Measurements from ENCODE around the gene ARMC8. TPM values are rescaled to one million over a fixed set of nuclear protein-coding genes. Genes with fewer than 3 reads are reported as not detected.

ARMC8 gene
- total RNA-seq, 2 experiments from 2014 or later: 37.7 to 39.6 TPM

DNA sequence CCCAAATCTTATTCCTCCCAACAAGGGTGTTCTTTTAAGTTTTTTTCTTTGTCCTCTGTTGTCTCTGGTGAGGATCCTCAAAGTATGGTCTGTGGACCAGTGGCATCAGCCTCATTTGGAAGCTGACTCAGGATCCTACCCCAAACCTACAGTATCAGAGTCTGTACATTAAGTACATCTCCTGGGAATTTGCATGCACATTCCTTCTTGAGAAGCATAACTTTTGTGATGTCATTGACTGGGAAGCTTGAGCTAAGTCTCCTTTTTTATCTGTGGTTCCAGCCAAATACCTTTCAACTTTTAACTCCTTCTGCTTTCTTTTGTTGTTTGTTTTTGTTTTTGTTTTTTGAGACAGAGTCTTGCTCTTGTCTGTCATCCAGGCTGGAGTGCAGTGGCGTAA is 40.5 kb downstream of the ARMC8 start:
- intact Hi-C loops (cut with micrococcal nuclease): no loop called here
- Mint-ChIP-seq H3K27ac (no peak overlapping the region), H3K4me1 (ENCODE audit: low read depth) (peaks cover 18% of the 10 kb centered on the region), H3K36me3 (peaks cover 44% of the 10 kb centered on the region), H3K9me3 (no peaks in the 10 kb centered on the region), H3K27me3 (no peaks in the 10 kb centered on the region), H3K4me3 (no peak overlapping the region)
- ChIA-PET CTCF (no interaction called here), POLR2A (no interaction called here)
- DNase-seq: no peak

DNA sequence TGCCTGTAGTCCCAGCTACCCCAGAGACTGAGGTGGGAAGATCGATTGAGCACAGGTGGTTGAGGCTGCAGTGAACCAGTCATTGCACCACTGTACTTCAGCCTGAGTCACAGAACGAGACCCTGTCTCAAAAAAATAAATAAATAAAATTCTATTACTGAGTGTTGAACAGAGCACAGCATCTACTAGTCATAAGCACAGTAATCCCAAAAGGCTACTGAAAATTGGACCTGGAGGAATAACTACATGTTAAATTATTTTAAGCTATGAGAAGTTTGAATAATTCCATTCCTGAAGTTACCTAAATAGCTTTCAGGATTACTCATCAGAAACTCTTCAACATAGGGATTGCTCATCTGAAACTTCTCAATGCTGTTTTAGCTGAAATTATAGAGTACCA is 43.4 kb downstream of the ARMC8 start:
- H3K27me3 Mint-ChIP-seq: no peaks in the 10 kb centered on the region
- no peak overlapping the region for H3K4me3 Mint-ChIP-seq
- CTCF ChIA-PET: interaction anchor here (1.1 kb wide), 2 partner anchors 17 to 51 kb away, joined by 3 to 4 read pairs; no protein-coding TSS in a partner anchor
- intact Hi-C loops (cut with micrococcal nuclease): loop anchor here (5.0 kb wide), 2 partner anchors 97 to 163 kb away; partner anchors contain the start of gene NME9
- no peak for DNase-seq
- peaks cover 36% of the 10 kb centered on the region for H3K36me3 Mint-ChIP-seq
- H3K27ac Mint-ChIP-seq: no peak overlapping the region
- no peaks in the 10 kb centered on the region for H3K9me3 Mint-ChIP-seq
- POLR2A ChIA-PET: interaction anchor here (1.2 to 1.8 kb wide), 2 partner anchors 18 to 43 kb away, joined by 3 to 5 read pairs; partner anchors contain the start of gene ARMC8
- H3K4me1 Mint-ChIP-seq (ENCODE audit: low read depth): peaks cover 26% of the 10 kb centered on the region

DNA sequence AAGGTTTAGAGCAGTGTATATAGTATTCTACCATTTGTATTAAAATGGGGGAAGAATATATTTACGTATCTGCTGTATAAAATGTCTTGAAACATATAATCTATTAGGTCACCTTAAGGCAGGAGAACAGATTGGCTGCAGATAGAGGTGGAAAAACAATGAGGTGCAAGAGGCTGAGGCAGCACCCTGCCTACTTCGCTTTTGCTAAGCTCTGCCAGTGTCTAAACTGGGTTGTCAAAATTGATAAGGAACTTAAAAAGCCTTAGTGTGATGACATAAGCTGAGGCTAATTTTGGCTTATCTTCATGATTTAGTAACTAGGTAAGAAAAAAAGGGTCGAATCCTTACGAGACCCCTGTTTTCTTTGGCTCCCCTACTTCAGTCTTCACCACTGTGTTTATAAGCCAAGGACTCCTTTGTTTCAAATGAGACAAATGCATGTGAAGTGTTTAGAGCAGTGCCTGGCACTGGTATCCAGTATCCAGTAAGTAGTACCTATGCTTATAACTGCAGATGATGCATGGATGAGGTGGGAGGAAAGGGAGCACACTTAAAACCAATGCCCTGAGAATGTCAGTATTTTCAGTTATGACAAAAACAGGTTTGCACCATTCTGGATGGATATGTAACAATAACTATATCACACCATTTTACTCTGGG is 45.7 kb downstream of the ARMC8 start:
- Mint-ChIP-seq H3K4me3 (no peak overlapping the region), H3K27me3 (no peaks in the 10 kb centered on the region), H3K36me3 (peaks cover 35% of the 10 kb centered on the region), H3K4me1 (ENCODE audit: low read depth) (peaks cover 26% of the 10 kb centered on the region), H3K9me3 (no peaks in the 10 kb centered on the region), H3K27ac (no peak overlapping the region)
- POLR2A ChIA-PET: no interaction called here
- intact Hi-C loops (cut with micrococcal nuclease): loop anchor here (5.0 kb wide), 2 partner anchors 94 to 166 kb away; partner anchors contain the start of gene NME9
- no peak for DNase-seq
- CTCF ChIA-PET: no interaction called here

DNA sequence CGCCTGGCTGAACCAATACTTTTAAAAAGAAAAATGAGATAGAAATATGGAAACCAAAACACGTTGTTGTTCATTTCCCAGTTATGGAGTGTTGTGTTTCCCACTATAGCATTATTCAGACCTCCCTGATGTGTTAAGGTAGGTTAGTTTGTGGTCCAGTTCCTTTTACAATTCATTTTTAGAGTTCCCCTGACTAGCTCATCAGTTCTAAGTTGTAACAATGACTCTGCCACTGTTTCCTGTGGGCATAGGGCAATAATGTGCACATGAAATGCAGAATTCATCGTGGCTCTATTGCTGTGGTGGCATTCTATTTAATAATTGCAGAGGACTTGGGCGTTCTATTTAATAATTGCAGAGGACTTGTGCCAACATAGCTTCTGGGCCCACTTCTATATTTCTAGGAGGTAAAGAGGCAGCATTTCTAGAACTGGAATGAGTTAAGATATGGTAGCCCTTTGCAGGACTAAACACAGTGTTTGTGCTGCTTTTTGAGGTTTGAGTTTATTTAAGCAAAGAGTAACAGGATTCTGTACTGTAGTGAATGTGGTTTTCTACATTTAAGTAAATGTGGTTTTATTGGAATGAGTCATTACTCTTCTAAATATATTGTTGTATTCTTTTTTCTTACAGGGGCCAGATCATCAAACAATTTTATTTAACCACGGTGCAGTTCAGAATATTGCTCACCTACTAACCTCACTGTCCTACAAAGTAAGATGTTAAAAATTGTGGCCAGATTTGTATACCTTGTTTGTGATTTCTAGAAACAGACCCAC is 47.5 kb downstream of the ARMC8 start:
- H3K27me3 Mint-ChIP-seq: no peaks in the 10 kb centered on the region
- no peak overlapping the region for H3K4me3 Mint-ChIP-seq
- no peaks in the 10 kb centered on the region for H3K9me3 Mint-ChIP-seq
- H3K27ac Mint-ChIP-seq: peak overlapping the region; percentile 42
- peaks cover 32% of the 10 kb centered on the region for H3K36me3 Mint-ChIP-seq
- peaks cover 21% of the 10 kb centered on the region for H3K4me1 Mint-ChIP-seq (ENCODE audit: low read depth)
- no peak for DNase-seq
- intact Hi-C loops (cut with micrococcal nuclease): loop anchor here (2.0 to 5.0 kb wide), 3 partner anchors 62 to 167 kb away; partner anchors contain the start of gene NME9
- CTCF ChIA-PET: no interaction called here
- POLR2A ChIA-PET: interaction anchor here (0.7 kb wide), 1 partner anchor 111 kb away, joined by 3 read pairs; no protein-coding TSS in a partner anchor

DNA sequence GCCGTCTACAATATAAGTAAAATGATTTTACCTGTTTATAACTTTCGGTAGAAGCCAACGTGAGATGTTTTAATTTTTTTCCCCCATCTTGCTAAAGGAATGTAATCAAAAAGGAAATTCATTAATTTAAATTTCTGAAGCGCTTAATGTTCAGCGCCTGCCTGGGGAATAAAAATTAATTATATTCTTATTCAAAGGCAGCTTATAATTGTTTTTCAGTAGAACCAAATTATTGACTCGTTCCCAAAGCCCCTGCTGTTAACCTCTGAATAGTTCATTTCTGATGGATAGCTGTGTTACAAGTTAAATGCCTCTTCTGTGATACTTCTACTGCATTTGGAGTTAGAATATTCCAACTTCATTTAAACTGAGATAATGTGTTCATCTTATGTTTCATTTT is 51.6 kb downstream of the ARMC8 start:
- DNase-seq: no peak
- H3K36me3 Mint-ChIP-seq: peaks cover 29% of the 10 kb centered on the region
- no peaks in the 10 kb centered on the region for H3K9me3 Mint-ChIP-seq
- no peaks in the 10 kb centered on the region for H3K27me3 Mint-ChIP-seq
- intact Hi-C loops (cut with micrococcal nuclease): no loop called here
- ChIA-PET CTCF (interaction anchor here (0.6 kb wide), 1 partner anchor 1093 kb away, joined by 3 read pairs; no protein-coding TSS in a partner anchor), POLR2A (no interaction called here)
- no peak overlapping the region for H3K27ac Mint-ChIP-seq
- peaks cover 9% of the 10 kb centered on the region for H3K4me1 Mint-ChIP-seq (ENCODE audit: low read depth)
- H3K4me3 Mint-ChIP-seq: no peak overlapping the region

DNA sequence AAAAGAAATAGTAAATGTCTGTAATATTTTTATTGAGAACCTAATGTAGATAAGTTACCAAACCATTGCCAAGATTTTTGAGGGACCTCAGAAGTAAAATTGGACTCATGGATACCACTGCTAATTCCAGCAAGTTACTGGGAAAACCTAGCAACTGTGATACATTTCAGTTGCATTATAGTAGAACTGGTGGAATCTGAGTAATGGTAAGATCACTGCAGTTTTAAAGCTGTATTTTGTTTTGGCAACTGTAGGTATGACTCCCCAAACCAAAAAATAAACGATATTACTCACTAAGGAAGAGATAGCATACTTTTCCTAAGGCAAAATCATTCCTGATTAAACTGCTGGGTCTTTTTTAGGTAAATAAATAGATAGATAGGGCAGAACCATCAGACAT is 54.0 kb downstream of the ARMC8 start:
- CTCF ChIA-PET: no interaction called here
- Mint-ChIP-seq H3K27me3 (no peaks in the 10 kb centered on the region), H3K36me3 (peaks cover 38% of the 10 kb centered on the region), H3K9me3 (no peaks in the 10 kb centered on the region), H3K4me1 (ENCODE audit: low read depth) (no peaks in the 10 kb centered on the region), H3K4me3 (no peak overlapping the region), H3K27ac (no peak overlapping the region)
- intact Hi-C loops (cut with micrococcal nuclease): no loop called here
- no peak for DNase-seq
- POLR2A ChIA-PET: no interaction called here

DNA sequence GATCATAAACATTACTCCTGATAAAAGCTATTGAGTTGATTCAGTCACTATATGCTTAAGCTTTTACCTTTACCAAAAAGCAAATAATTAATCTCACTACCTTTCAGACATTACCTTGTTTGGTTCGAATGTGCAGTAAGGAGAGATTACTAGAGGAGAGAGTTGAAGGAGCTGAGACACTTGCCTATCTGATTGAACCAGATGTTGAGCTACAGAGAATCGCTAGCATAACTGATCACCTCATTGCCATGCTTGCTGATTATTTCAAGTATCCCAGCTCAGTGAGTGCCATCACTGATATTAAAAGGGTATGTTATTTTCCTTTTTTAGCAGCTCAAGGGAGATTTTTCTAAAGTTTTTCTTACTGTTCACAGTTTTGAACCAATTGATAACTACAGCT is 54.6 kb downstream of the ARMC8 start:
- intact Hi-C loops (cut with micrococcal nuclease): no loop called here
- no peak for DNase-seq
- no peaks in the 10 kb centered on the region for H3K27me3 Mint-ChIP-seq
- H3K36me3 Mint-ChIP-seq: peaks cover 37% of the 10 kb centered on the region
- H3K4me1 Mint-ChIP-seq (ENCODE audit: low read depth): no peaks in the 10 kb centered on the region
- no peaks in the 10 kb centered on the region for H3K9me3 Mint-ChIP-seq
- H3K27ac Mint-ChIP-seq: no peak overlapping the region
- ChIA-PET CTCF (no interaction called here), POLR2A (no interaction called here)
- no peak overlapping the region for H3K4me3 Mint-ChIP-seq

DNA sequence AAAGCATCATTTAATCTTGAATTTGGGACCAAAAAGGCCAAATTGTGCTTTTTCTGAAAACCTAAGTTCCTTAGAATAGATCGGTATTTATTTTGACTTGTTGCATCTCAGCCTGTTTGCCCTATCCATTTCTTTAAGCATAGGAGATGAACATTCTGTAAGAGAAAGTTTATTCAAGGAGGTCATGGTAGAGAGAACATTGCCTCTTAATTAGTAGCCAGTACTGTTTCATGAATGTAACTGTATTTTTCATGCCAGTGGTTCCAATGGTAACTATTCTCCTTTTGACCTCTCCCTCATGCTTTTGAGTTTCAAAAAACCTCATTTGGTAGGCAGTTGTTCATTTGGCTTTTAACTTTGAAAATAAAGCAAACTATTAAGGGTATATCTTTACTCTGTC is 55.4 kb downstream of the ARMC8 start:
- Mint-ChIP-seq H3K27ac (no peak overlapping the region), H3K9me3 (no peaks in the 10 kb centered on the region), H3K4me3 (no peak overlapping the region), H3K36me3 (peaks cover 33% of the 10 kb centered on the region), H3K4me1 (ENCODE audit: low read depth) (no peaks in the 10 kb centered on the region), H3K27me3 (no peaks in the 10 kb centered on the region)
- intact Hi-C loops (cut with micrococcal nuclease): no loop called here
- ChIA-PET CTCF (no interaction called here), POLR2A (interaction anchor here (0.6 kb wide), 1 partner anchor 611 kb away, joined by 4 read pairs; no protein-coding TSS in a partner anchor)
- DNase-seq: no peak

DNA sequence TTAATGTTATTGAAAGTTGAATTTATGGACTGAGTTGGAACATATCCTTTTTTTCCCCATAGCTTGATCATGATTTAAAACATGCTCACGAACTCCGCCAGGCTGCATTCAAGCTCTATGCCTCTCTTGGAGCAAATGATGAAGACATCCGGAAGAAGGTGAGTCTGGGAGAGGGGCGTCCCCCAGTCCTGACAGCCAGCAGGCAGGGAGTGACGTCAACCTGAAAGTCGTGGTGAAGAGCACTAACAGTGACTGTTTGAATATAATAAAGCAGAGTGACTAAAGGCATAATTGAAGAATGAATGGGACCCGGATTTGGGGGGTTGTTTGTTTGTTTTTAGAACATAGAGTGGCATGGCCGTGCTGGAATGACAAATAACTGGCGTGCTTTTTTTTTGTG is 57.9 kb downstream of the ARMC8 start:
- H3K4me3 Mint-ChIP-seq: no peak overlapping the region
- H3K4me1 Mint-ChIP-seq (ENCODE audit: low read depth): no peaks in the 10 kb centered on the region
- H3K27ac Mint-ChIP-seq: no peak overlapping the region
- H3K27me3 Mint-ChIP-seq: no peaks in the 10 kb centered on the region
- CTCF ChIA-PET: no interaction called here
- H3K36me3 Mint-ChIP-seq: peaks cover 42% of the 10 kb centered on the region
- POLR2A ChIA-PET: no interaction called here
- H3K9me3 Mint-ChIP-seq: no peaks in the 10 kb centered on the region
- intact Hi-C loops (cut with micrococcal nuclease): no loop called here
- DNase-seq: no peak

DNA sequence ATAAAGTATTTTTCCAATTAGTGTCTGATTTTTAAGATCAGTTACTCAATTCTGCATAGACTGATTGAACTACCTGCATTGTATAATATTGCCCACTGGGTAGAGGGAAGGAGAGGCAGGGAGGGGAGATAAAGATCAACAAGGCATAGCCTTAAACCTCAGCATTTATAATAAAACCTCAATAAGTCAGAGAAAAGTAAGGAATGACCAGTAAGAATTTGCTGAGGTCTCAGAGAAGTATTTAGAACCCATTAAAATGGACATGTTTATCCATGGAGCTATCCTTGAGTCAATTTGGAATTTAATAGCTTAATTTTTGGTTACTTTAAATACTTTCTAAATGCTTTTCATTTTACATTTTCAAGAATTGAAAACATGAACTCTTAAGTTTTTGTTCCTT is 62.5 kb downstream of the ARMC8 start:
- Mint-ChIP-seq H3K9me3 (no peaks in the 10 kb centered on the region), H3K36me3 (peaks cover 30% of the 10 kb centered on the region), H3K27ac (no peak overlapping the region), H3K4me3 (no peak overlapping the region), H3K4me1 (ENCODE audit: low read depth) (no peaks in the 10 kb centered on the region), H3K27me3 (no peaks in the 10 kb centered on the region)
- ChIA-PET CTCF (no interaction called here), POLR2A (no interaction called here)
- intact Hi-C loops (cut with micrococcal nuclease): no loop called here
- DNase-seq: no peak

DNA sequence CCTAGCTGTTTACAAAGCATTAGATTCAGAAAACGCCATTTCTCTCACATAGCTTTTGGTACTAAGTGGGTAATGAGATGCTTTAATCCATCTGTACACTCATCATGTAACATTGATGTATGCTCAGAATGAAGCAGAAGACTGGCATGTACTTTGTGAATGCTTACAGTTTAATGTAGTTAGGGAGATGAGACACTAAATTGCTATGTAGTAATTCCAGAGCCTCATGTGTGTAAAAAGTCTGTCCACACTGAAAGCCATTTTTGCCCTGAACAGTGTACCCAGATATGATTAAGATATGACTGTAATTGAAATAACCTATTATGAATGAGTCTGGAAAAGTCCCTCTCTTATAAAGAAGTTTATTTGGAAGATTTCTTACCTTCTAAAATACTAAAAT is 66.5 kb downstream of the ARMC8 start:
- ChIA-PET POLR2A (no interaction called here), CTCF (no interaction called here)
- H3K36me3 Mint-ChIP-seq: peaks cover 12% of the 10 kb centered on the region
- no peak overlapping the region for H3K27ac Mint-ChIP-seq
- DNase-seq: no peak
- H3K4me1 Mint-ChIP-seq (ENCODE audit: low read depth): peaks cover 5% of the 10 kb centered on the region
- intact Hi-C loops (cut with micrococcal nuclease): no loop called here
- no peaks in the 10 kb centered on the region for H3K27me3 Mint-ChIP-seq
- no peaks in the 10 kb centered on the region for H3K9me3 Mint-ChIP-seq
- no peak overlapping the region for H3K4me3 Mint-ChIP-seq

DNA sequence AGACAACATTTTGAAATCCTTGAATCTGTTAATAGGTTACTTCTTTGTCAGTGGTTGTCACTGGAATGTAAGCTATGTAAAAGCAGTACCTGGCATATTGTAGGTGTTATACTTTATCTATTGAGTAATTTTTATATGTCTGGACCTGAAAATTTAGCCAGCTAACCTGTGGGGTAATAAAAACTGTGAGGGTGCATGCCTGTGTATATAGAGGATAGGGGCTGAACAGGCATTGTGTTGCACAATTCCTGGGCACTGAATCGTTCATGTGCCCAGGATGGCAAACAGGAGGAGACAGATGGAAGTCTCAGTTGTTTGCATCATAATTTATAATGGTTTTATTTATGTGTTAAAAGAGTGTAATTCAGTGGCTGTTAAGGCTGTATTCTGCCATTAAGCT is 67.1 kb downstream of the ARMC8 start:
- ChIA-PET CTCF (no interaction called here), POLR2A (no interaction called here)
- no peak overlapping the region for H3K27ac Mint-ChIP-seq
- H3K4me3 Mint-ChIP-seq: no peak overlapping the region
- no peaks in the 10 kb centered on the region for H3K27me3 Mint-ChIP-seq
- H3K36me3 Mint-ChIP-seq: peaks cover 7% of the 10 kb centered on the region
- no peak for DNase-seq
- intact Hi-C loops (cut with micrococcal nuclease): no loop called here
- no peaks in the 10 kb centered on the region for H3K9me3 Mint-ChIP-seq
- peaks cover 5% of the 10 kb centered on the region for H3K4me1 Mint-ChIP-seq (ENCODE audit: low read depth)

DNA sequence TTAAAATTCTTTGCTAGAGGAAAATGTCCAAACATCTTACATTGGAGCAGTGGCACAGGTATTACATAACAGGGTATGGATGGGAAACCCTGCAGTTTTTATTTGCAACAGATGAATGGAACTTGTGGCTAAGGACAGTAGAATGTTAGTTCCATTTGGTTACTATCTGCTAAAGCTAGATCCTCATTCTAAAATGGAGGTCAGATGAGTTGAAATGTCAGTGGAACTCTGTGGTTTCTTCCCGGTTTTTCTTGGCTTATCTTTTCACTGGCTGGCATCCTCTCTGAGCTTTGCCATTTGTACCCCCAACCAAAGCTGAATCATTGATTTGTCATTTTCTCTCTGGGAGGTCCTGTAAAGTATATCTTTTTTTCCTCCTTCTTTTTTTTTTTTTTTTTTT is 68.9 kb downstream of the ARMC8 start:
- no peak overlapping the region for H3K27ac Mint-ChIP-seq
- peaks cover 5% of the 10 kb centered on the region for H3K4me1 Mint-ChIP-seq (ENCODE audit: low read depth)
- H3K36me3 Mint-ChIP-seq: peaks cover 7% of the 10 kb centered on the region
- no peak for DNase-seq
- no peak overlapping the region for H3K4me3 Mint-ChIP-seq
- H3K27me3 Mint-ChIP-seq: no peaks in the 10 kb centered on the region
- ChIA-PET POLR2A (no interaction called here), CTCF (interaction anchor here (1.2 kb wide), 1 partner anchor 9 kb away, joined by 3 read pairs; no protein-coding TSS in a partner anchor)
- intact Hi-C loops (cut with micrococcal nuclease): no loop called here
- no peaks in the 10 kb centered on the region for H3K9me3 Mint-ChIP-seq

Data from activated CD4-positive, alpha-beta memory T cell treated with anti-CD3 and anti-CD28 coated beads for 36 hours (primary cell).